GM18526 (cell line): Measurements from ENCODE around the gene AREL1.

ENCODE experiments used
- POLR2A ChIP-seq: IDR thresholded peaks from 3 replicates; pipeline ENCODE4 v1.6.1; 2011; ENCODE audit not compliant: insufficient read length; ENCODE audit errors: extremely low read depth

The AREL1 gene, protein sequence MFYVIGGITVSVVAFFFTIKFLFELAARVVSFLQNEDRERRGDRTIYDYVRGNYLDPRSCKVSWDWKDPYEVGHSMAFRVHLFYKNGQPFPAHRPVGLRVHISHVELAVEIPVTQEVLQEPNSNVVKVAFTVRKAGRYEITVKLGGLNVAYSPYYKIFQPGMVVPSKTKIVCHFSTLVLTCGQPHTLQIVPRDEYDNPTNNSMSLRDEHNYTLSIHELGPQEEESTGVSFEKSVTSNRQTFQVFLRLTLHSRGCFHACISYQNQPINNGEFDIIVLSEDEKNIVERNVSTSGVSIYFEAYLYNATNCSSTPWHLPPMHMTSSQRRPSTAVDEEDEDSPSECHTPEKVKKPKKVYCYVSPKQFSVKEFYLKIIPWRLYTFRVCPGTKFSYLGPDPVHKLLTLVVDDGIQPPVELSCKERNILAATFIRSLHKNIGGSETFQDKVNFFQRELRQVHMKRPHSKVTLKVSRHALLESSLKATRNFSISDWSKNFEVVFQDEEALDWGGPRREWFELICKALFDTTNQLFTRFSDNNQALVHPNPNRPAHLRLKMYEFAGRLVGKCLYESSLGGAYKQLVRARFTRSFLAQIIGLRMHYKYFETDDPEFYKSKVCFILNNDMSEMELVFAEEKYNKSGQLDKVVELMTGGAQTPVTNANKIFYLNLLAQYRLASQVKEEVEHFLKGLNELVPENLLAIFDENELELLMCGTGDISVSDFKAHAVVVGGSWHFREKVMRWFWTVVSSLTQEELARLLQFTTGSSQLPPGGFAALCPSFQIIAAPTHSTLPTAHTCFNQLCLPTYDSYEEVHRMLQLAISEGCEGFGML

GRCh38 chr14:74712499-74713394, at the start of gene AREL1, which contains the start of gene FCF1:
TSS of gene AREL1 (minus strand) at chr14:74713080. CDS start at chr14:74685615, 27,465 bp downstream.
TSS of gene FCF1 (plus strand) at chr14:74713144. CDS start at chr14:74713198, 54 bp downstream.
- TF ChIP-seq POLR2A: peak; percentile 93

DNA sequence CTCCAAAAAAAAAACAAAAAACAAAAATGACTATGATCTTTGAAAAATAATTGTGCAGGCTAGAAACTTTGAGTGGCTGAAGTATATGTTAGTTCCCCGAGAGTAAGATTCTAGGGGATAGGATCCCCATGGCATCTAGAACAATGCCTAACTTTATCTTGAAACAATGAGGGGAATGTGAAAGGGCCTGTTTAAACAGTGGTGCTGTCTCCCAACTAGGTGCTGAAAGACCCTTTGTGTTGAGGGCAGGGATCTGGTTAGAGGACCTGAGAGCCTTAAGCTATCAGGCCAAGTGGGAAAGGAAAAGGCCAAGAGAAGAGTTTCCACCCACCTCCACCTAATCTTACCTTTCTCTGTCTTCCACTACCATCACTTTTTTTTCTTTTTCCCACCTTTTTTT, 43.4 kb upstream of the AREL1 start:
- no peak for TF ChIP-seq POLR2A

DNA sequence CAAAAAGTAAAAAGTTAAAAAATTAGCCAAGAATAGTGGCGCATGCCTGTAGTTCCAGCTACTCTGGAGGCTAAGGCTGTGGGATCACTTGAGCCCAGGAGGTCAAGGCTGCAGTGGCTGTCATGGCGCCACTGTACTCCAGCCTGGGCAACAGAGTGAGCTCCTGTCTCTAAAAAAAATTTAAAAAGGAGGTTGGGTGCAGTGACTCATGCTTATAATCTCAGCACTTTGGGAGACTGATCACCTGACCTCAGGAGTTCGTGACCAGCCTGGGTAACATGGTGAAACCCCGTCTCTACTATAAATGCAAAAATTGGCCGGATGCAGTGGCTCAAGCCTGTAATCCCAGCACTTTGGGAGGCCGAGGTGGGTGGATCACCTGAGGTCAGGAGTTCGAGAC, 42.0 kb upstream of the AREL1 start:
- TF ChIP-seq POLR2A: no peak

- no peak for TF ChIP-seq POLR2A
Observed at GRCh38 chr14:74754157-74754556, 41.3 kb upstream of the AREL1 start.

DNA sequence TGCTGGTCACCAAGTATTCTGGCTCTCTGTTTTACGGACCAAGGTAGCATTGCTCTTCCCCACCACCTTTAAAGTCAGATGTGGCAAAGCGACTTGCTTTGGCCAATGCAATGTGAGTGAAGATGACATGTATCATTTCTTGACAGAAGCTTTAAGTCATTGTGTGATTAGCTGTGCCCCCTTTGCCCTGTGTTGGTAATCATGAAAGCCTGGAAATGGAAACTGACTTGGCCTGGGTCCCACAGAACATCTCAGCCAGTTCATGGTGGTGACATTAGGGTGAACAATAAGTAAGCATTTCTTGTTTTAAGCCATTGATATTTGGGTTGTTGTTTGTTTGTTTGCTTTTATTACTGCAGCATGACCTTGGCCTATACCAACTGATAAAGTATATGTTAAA, 34.4 kb upstream of the AREL1 start:
- no peak for TF ChIP-seq POLR2A

- no peak for TF ChIP-seq POLR2A
Observed at GRCh38 chr14:74739293-74740030, 26.6 kb upstream of the AREL1 start.

DNA sequence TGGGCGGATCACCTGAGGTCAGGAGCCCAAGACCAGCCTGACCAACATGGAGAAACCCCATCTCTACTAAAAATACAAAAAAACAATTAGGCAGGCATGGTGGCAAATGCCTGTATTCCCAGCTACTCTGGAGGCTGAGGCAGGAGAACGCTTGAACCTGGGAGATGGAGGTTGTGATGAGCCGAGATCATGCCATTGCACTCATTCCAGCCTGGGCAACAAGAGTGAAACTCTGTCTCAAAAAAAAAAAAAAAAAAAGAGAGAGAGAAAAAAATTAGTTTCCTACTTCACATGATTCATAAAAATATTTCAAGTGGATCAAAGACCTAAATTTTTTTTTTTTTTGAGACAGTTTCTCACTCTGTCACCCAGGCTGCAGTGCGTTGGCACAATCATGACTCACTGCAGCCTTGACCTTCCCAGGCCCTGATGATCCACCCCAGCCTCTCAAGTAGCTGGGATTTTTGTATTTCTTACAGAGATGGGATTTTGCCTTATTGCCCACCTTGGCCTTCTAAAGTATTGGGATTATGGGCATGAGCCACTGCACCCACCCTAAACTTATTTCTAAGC, 25.0 kb upstream of the AREL1 start:
- TF ChIP-seq POLR2A: no peak

DNA sequence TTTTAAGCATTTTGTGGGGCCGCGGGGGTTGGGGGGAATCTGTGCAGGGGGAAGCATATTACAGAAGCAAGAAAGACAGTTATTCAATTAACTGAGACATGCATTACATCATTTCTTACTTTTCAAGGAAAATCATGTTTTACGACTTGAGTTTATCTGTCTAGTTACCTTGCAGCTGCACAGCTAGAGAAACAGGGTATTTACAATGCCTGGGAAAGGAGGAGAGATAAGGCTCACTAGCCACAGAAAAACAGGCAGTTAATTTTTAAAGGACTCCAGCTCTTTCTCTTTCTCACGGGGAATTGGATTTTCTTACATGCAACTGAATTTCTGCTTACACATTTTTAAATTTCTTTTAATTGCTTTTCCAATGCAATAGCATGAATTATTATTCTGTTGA, 22.2 kb upstream of the AREL1 start:
- TF ChIP-seq POLR2A: no peak

DNA sequence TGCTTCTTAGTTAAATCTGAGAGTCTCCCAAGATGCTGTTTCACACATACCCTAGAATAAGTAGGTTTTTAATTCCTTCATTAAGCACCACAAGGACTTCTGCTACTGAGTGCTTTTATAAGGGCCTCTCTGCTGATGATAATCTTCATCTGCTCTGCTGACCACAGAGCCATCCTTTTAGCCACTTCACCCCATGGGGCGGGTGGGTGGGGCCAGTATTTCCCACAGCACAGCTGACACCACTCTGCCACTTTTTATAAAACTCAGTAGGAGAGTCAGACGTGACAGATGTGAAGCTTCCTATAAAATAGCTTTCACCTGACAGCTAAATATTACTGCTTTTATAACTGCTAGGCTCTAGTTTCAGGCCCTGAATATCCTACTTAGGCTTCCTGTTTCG, 20.3 kb upstream of the AREL1 start:
- no peak for TF ChIP-seq POLR2A

- no peak for TF ChIP-seq POLR2A
Observed at GRCh38 chr14:74732387-74732786, 19.5 kb upstream of the AREL1 start.

DNA sequence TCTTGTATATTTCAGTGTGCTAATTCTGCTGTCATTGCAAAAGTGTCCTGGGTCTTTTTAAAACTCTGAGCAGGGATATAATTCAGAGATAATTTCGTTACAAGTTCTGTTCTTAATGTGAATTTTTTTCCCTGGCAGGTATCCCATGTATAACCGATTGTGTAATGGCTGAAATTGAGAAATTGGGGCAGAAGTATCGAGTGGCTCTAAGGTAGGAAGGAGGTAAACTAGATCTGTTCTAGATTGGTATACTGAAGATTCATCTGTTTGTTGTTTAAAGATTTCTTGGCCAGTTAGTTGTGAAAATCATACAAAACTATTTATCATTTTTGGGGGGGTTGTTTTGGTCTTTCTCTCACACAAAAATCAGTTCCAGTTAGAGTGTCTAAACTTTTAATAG, 10.3 kb upstream of the AREL1 start:
- no peak for TF ChIP-seq POLR2A

DNA sequence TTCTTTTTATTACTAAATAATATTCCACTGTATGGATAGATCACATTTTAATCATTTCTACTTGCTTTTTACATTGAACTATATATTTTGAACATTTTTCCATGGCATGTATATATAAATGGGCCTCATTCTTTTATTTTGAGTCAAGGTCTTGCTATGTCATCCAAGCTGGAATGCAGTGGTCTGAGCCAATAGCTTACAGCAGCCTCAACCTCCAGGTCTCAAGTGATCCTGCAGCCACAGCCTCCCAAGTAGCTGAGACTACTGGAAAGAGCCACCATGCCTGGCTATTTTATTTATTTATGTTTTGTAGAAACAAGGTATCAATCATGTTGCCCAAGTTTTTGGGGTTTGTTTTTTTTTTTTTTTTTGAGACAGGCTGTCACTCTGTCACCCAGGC, 7.6 kb upstream of the AREL1 start:
- TF ChIP-seq POLR2A: no peak

- no peak for TF ChIP-seq POLR2A
Observed at GRCh38 chr14:74713395-74713735, 485 bp upstream of the AREL1 start.

DNA sequence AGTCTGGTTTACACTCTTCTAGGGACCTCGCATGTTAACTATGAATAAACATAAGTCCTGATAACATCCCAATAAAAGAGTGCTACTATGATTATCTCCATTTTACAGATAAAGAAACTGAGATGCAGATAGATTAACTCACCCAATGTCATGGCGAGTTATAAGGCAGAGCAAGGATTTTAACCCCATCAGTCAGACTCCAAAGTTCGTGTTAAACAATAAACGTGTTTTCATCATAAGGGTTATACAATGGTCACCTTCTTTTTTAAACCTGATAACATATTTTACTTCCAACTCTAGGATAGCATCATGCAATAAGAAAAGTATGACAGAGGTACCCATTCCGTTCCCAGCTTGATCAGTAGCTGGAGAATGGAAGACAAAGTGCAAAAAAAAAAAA, 1.2 kb downstream of the AREL1 start:
- no peak for TF ChIP-seq POLR2A

- no peak for TF ChIP-seq POLR2A
Observed at GRCh38 chr14:74710480-74710879, 2.4 kb downstream of the AREL1 start.
